Stomach (tissue), 9 donors: ENCODE data around the gene HPCAL4. TPM values are rescaled to one million over a fixed set of nuclear protein-coding genes. Genes with fewer than 3 reads are reported as not detected.

Experiments used
- DNase-seq, 2 donors: peaks; one replicate each; pipeline versions ENCODE4 v3.0.0 to v3.0.0-alpha.2; 2013 to 2019
- H3K27ac ChIP-seq, 5 donors: fragments of 200-600 bp in 4 of 5; sonication (generic) in 4 of 5; one replicate each; pipeline ENCODE4 v1.5.1; 2013 to 2019; ENCODE audit warnings: mild to moderate bottlenecking in 1 of 5, moderate library complexity in 1 of 5
- H3K27me3 ChIP-seq, 3 donors: fragments of 200-600 bp; sonication (generic); one replicate each; pipeline ENCODE4 v1.5.1; 2017 to 2019; ENCODE audit warnings: mixed run types in 1 of 3
- H3K36me3 ChIP-seq, 4 donors: fragments of 200-600 bp; sonication (generic); 1 replicate in 3 of 4; 2 replicates in 1 of 4; pipeline ENCODE4 v1.5.1; 2016 to 2019
- H3K4me1 ChIP-seq, 4 donors: fragments of 200-600 bp; sonication (generic); one replicate each; pipeline ENCODE4 v1.5.1; 2016 to 2019
- H3K4me3 ChIP-seq, 4 donors: fragments of 200-600 bp; sonication (generic) in 3 of 4; one replicate each; pipeline ENCODE4 v1.5.1; 2016 to 2019; ENCODE audit warnings: mild to moderate bottlenecking in 1 of 4
- H3K9me3 ChIP-seq, 4 donors: fragments of 200-600 bp; sonication (generic); one replicate each; pipeline ENCODE4 v1.5.1; 2016 to 2019
- EP300 ChIP-seq: sonication (generic); formaldehyde crosslinking; IDR thresholded peaks from one replicate; pipeline ENCODE4 v1.6.1; 2017; ENCODE audit warnings: antibody characterized with exemption
- POLR2A ChIP-seq, 4 donors: fragments of 450-650 bp; IDR thresholded peaks; one replicate each; pipeline ENCODE4 v1.6.1; 2016; ENCODE audit warnings: antibody characterized with exemption in 4 of 4, control low read depth in 2 of 4, mild to moderate bottlenecking in 1 of 4, moderate library complexity in 1 of 4
- POLR2AphosphoS5 ChIP-seq, 3 donors: sonication (generic); formaldehyde crosslinking; IDR thresholded peaks; one replicate each; pipeline ENCODE4 v1.6.1; 2016; ENCODE audit warnings: antibody characterized with exemption in 3 of 3
- WGBS, 5 donors: extraction: QIAGEN DNeasy Blood & Tissue Kit in 3 of 5; methylation state at CpG; one replicate each; pipeline versions ENCODE4 v1.1.5 to v1.1.7; 2013 to 2018; 5-methylcytosine and 5-hydroxymethylcytosine counted together
- intact Hi-C: fragments of 100-400 bp; cut with DNase I; formaldehyde crosslinking; loops from one replicate; pipeline ENCODE4 v1.15.1; 2023; ENCODE audit warnings: low total_unique reads
- polyA plus RNA-seq, 3 donors: library from polyadenylated mRNA; stranded (reverse); fragments of 200-250 nt; gene quantifications; one replicate each; pipeline ENCODE4 v1.2.3, GENCODE V29; 2013
- total RNA-seq, 5 donors: library from RNA; depleted of rRNA; stranded (reverse); fragments of >200 nt; gene quantifications; one replicate each; pipeline versions ENCODE4 v1.1.0 to v1.2.3, GENCODE V29; 2014 to 2016
- TF ChIP-seq, protein P1 (sequence below), 7 experiments: fragments of 450-650 bp in 4 of 7; fragments of 200-600 bp in 3 of 7; sonication (generic) in 3 of 7; IDR thresholded peaks; one replicate each; pipeline ENCODE4 v1.5.1; 2016 to 2019; ENCODE audit warnings: antibody characterized with exemption in 7 of 7, control low read depth in 2 of 7, mild to moderate bottlenecking in 1 of 7
- donor health status: healthy with polysubstance abuse.
- donor health status: Bipolar disorder and iron deficiency.
- donor health status: healthy.

Gene HPCAL4
- total and polyA plus RNA-seq, 8 donors, result 0.06 to 1.5 (median 0.15) TPM; not detected in 3

GRCh38 chr1:39657402-39657801 is 33.8 kb downstream of the HPCAL4 start:
- Histone ChIP-seq H3K27ac (no peak overlapping the region), H3K4me3 (no peak overlapping the region), H3K9me3 (no peaks in the 10 kb centered on the region), H3K36me3 (no peaks in the 10 kb centered on the region), H3K4me1 (peaks cover 0 to 20% (median 7%) of the 10 kb centered on the region in 4 donors), H3K27me3 (peaks cover 0 to 15% (median 0%) of the 10 kb centered on the region in 3 donors)
- no peak for DNase-seq
- intact Hi-C loops, result no loop called here
- WGBS, 5 donors, result 77 to 85% (median 82%) methylated on average over 3 of the region's 3 CpGs
- TF ChIP-seq, protein P1, sequence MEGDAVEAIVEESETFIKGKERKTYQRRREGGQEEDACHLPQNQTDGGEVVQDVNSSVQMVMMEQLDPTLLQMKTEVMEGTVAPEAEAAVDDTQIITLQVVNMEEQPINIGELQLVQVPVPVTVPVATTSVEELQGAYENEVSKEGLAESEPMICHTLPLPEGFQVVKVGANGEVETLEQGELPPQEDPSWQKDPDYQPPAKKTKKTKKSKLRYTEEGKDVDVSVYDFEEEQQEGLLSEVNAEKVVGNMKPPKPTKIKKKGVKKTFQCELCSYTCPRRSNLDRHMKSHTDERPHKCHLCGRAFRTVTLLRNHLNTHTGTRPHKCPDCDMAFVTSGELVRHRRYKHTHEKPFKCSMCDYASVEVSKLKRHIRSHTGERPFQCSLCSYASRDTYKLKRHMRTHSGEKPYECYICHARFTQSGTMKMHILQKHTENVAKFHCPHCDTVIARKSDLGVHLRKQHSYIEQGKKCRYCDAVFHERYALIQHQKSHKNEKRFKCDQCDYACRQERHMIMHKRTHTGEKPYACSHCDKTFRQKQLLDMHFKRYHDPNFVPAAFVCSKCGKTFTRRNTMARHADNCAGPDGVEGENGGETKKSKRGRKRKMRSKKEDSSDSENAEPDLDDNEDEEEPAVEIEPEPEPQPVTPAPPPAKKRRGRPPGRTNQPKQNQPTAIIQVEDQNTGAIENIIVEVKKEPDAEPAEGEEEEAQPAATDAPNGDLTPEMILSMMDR (IDR thresholded peaks at IDR 0.05), result no peak
- TF ChIP-seq POLR2A (IDR thresholded peaks at IDR 0.05) (no peak), EP300 (no peak), POLR2AphosphoS5 (IDR thresholded peaks at IDR 0.05) (no peak)

DNA sequence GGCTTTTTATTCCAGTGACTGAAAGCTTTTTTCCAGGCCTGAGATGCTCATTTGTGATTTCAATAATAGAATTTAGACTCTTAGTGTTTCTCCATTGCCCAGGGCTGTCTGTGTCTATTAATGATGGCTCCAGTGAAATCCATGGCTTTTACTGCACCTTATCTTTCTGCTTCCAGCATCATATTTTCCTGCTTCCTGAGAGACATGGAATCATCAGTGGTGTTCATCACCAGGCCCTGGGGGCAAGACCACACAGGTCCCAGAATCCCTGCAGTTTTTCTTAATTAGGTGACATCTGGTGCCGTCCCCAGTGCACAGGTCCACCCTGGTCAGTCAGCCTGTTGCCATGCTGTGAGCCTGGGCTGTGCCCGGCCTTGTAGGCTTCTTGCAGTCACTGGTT is 34.8 kb downstream of the HPCAL4 start:
- WGBS, 5 donors, result 70 to 90% (median 87%) methylated on average over 2 of the region's 2 CpGs
- H3K9me3 ChIP-seq, result no peaks in the 10 kb centered on the region
- DNase-seq, result no peak
- intact Hi-C loops, result no loop called here
- H3K27ac ChIP-seq, result no peak overlapping the region
- no peak for TF ChIP-seq EP300
- TF ChIP-seq, protein P1 (IDR thresholded peaks at IDR 0.05), result no peak
- TF ChIP-seq POLR2A (IDR thresholded peaks at IDR 0.05), result no peak
- no peak for TF ChIP-seq POLR2AphosphoS5 (IDR thresholded peaks at IDR 0.05)
- H3K4me3 ChIP-seq, result no peak overlapping the region
- H3K36me3 ChIP-seq, result no peaks in the 10 kb centered on the region
- peaks cover 0 to 16% (median 7%) of the 10 kb centered on the region in 4 donors for H3K4me1 ChIP-seq
- peaks cover 0 to 15% (median 0%) of the 10 kb centered on the region in 3 donors for H3K27me3 ChIP-seq

- DNase-seq, result no peak
- Histone ChIP-seq H3K4me1 (peaks cover 0 to 16% (median 7%) of the 10 kb centered on the region in 4 donors), H3K36me3 (no peaks in the 10 kb centered on the region), H3K27me3 (peaks cover 0 to 15% (median 0%) of the 10 kb centered on the region in 3 donors), H3K27ac (no peak overlapping the region), H3K4me3 (no peak overlapping the region), H3K9me3 (no peaks in the 10 kb centered on the region)
- no peak for TF ChIP-seq EP300
- no peak for TF ChIP-seq POLR2AphosphoS5 (IDR thresholded peaks at IDR 0.05)
- TF ChIP-seq, protein P1 (IDR thresholded peaks at IDR 0.05), result no peak
- no peak for TF ChIP-seq POLR2A (IDR thresholded peaks at IDR 0.05)
- WGBS, 5 donors, result 59 to 82% (median 74%) methylated on average over 5 of the region's 5 CpGs
- intact Hi-C loops, result no loop called here
Measured at GRCh38 chr1:39655578-39656268, 35.5 kb downstream of the HPCAL4 start.

DNA sequence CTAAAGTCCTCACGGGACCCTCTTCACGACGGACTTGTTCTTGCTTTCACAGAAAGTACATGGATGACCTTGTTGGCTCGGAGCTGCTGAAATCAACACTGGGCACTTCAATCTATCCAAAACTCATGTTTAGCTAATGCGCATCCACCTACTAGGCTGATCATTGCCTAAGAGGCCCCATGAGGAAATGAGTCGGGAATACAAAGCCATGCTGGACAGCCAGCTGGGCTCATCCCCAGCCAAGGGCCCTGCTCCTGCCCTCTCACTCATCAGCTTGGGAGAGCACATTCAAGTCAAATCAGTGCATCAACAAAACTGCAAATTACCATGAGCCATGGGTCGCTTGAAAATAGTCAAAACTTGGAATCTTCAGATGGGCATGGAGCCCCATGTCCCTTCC is 36.9 kb downstream of the HPCAL4 start:
- H3K36me3 ChIP-seq, result no peaks in the 10 kb centered on the region
- TF ChIP-seq POLR2A (IDR thresholded peaks at IDR 0.05), result no peak
- no peak for TF ChIP-seq POLR2AphosphoS5 (IDR thresholded peaks at IDR 0.05)
- TF ChIP-seq EP300, result no peak
- TF ChIP-seq, protein P1 (IDR thresholded peaks at IDR 0.05), result no peak
- no peaks in the 10 kb centered on the region for H3K9me3 ChIP-seq
- no peak for DNase-seq
- no peak overlapping the region for H3K4me3 ChIP-seq
- WGBS, 5 donors, result 72 to 79% (median 76%) methylated on average over 7 of the region's 7 CpGs
- intact Hi-C loops, result loop anchor here (5.0 kb wide), 1 partner anchor 47 kb away; no protein-coding TSS in a partner anchor
- peaks cover 0 to 16% (median 7%) of the 10 kb centered on the region in 4 donors for H3K4me1 ChIP-seq
- H3K27me3 ChIP-seq, result peaks cover 0 to 15% (median 0%) of the 10 kb centered on the region in 3 donors
- no peak overlapping the region for H3K27ac ChIP-seq
